GM12878 (cell line): ENCODE data around the gene MLPH. TPM values are rescaled to one million over a fixed set of nuclear protein-coding genes. Genes with fewer than 3 reads are reported as not detected.

Experiments used
- ATAC-seq: fragments of 200-7000 bp; cut with Tn5 transposase; 3 replicates; pipeline ENCODE4 v1.9.1; 2020; ENCODE audit warnings: mild to moderate bottlenecking, moderate library complexity
- BruUV-seq: library from RNA; stranded (reverse); fragments of 400-500 nt; replicated peaks from 2 replicates; lab custom pipeline; 2021; lab: Mats Ljungman, UMichigan
- CTCF ChIA-PET: fragments of 300-600 bp; sonication (Branson Sonifier 250); formaldehyde crosslinking; extraction: SDS; loops from one replicate; lab custom pipeline; 2021; ENCODE audit warnings: inconsistent platforms; lab: Yijun Ruan, JAX
- POLR2A ChIA-PET: fragments of 350-600 bp; formaldehyde crosslinking; extraction: SDS; loops from one replicate; lab custom pipeline; 2021; ENCODE audit warnings: inconsistent platforms; lab: Charles Lee
- RAD21 ChIA-PET: fragments of 300-600 bp; sonication (Branson Sonifier 250); formaldehyde crosslinking; loops from one replicate; lab custom pipeline; 2023; ENCODE audit warnings: antibody characterized with exemption; ENCODE audit not compliant: unreplicated experiment; lab: Charles Lee
- SMC1A ChIA-PET: fragments of 300-600 bp; sonication (Branson Sonifier 250); formaldehyde crosslinking; loops from one replicate; lab custom pipeline; 2023; ENCODE audit not compliant: unreplicated experiment, uncharacterized antibody; lab: Charles Lee
- DNase-seq: peaks from one replicate; pipeline ENCODE4 v3.0.0-alpha.2; 2011; ENCODE audit warnings: low read depth, low spot score
- FAIRE-seq: peaks from 3 replicates; lab custom pipeline; 2011; peaks lifted over from hg19 to GRCh38; lab: Jason Lieb, UNC
- H2AFZ ChIP-seq: 2 replicates; pipeline ENCODE4 v1.6.0; 2011; ENCODE audit warnings: low read depth, low read length, control low read depth; ENCODE audit not compliant: control insufficient read depth
- H3K27ac ChIP-seq: 2 replicates; pipeline ENCODE4 v1.5.1; 2011; ENCODE audit warnings: control low read depth; ENCODE audit not compliant: control insufficient read depth, insufficient read depth
- H3K27me3 ChIP-seq, 2 experiments: replicated peaks in 1 of 2; 2 replicates each; pipeline versions ENCODE4 v1.6.0 to v1.6.1; 2011; ENCODE audit warnings: low read length in 1 of 2; ENCODE audit not compliant: control insufficient read depth in 2 of 2, insufficient read depth in 2 of 2
- H3K36me3 ChIP-seq, 2 experiments: 2 replicates each; pipeline ENCODE4 v1.5.1; 2011; ENCODE audit warnings: low read length in 1 of 2; ENCODE audit not compliant: control insufficient read depth in 2 of 2, insufficient read depth in 2 of 2
- H3K4me1 ChIP-seq: 2 replicates; pipeline ENCODE4 v1.6.1; 2011; ENCODE audit warnings: mild to moderate bottlenecking, low read length, moderate library complexity, mixed read lengths; ENCODE audit not compliant: control insufficient read depth, insufficient read depth
- H3K4me2 ChIP-seq: 2 replicates; pipeline ENCODE4 v1.6.0; 2011; ENCODE audit warnings: control low read depth; ENCODE audit not compliant: control insufficient read depth, insufficient read depth
- H3K4me3 ChIP-seq: fragments of 200-600 bp; sonication (generic); 2 replicates; pipeline ENCODE4 v1.5.1; 2016
- H3K79me2 ChIP-seq: 2 replicates; pipeline ENCODE4 v1.6.0; 2011; ENCODE audit warnings: low read length; ENCODE audit not compliant: control insufficient read depth, insufficient read depth
- H3K9ac ChIP-seq: 2 replicates; pipeline ENCODE4 v1.8.0; 2011; ENCODE audit warnings: low read length, control low read depth, mixed read lengths; ENCODE audit not compliant: control insufficient read depth, insufficient read depth
- H3K9me3 ChIP-seq: replicated peaks from 3 replicates; pipeline ENCODE4 v1.5.1; 2011; ENCODE audit warnings: mild to moderate bottlenecking, low read length; ENCODE audit not compliant: control insufficient read depth, insufficient read depth
- H4K20me1 ChIP-seq: 2 replicates; pipeline ENCODE4 v1.6.0; 2011; ENCODE audit not compliant: control insufficient read depth, insufficient read depth
- CBX5 ChIP-seq: sonication (generic); IDR thresholded peaks from 2 replicates; pipeline ENCODE4 v1.6.1; 2016; ENCODE audit warnings: low read depth, moderate library complexity, mild to moderate bottlenecking, inconsistent platforms
- HDAC6 ChIP-seq: fragments of 200-600 bp; sonication (generic); IDR thresholded peaks from one replicate; pipeline ENCODE4 v1.8.0; 2017; ENCODE audit warnings: antibody characterized with exemption; ENCODE audit not compliant: unreplicated experiment
- JUNB ChIP-seq: IDR thresholded peaks from 2 replicates; pipeline ENCODE4 v1.6.1; 2016; ENCODE audit warnings: antibody characterized with exemption, mild to moderate bottlenecking
- KLF5 ChIP-seq: fragments of 450-650 bp; IDR thresholded peaks from 2 replicates; pipeline ENCODE4 v1.6.1; 2014; ENCODE audit warnings: mild to moderate bottlenecking; ENCODE audit not compliant: partially characterized antibody
- NR2F1 ChIP-seq: fragments of 450-650 bp; conservative IDR thresholded peaks from 2 replicates; pipeline ENCODE4 v1.6.1; 2017; ENCODE audit warnings: mild to moderate bottlenecking
- NRF1 ChIP-seq: conservative IDR thresholded peaks from 2 replicates; pipeline ENCODE4 v1.6.1; 2011; ENCODE audit warnings: mild to moderate bottlenecking, low read depth, low read length, improper control_type of control experiment
- RB1 ChIP-seq: fragments of 450-650 bp; formaldehyde crosslinking; IDR thresholded peaks from 2 replicates; pipeline ENCODE4 v1.6.1; 2017; ENCODE audit warnings: mild to moderate bottlenecking, borderline replicate concordance
- RCOR1 ChIP-seq: conservative IDR thresholded peaks from 2 replicates; pipeline ENCODE4 v1.6.1; 2012; ENCODE audit warnings: low read depth, low read length, improper control_type of control experiment
- SMAD1 ChIP-seq: fragments of 450-650 bp; IDR thresholded peaks from 2 replicates; pipeline ENCODE4 v1.6.1; 2018; ENCODE audit warnings: mild to moderate bottlenecking, low read depth; ENCODE audit not compliant: partially characterized antibody
- SREBF2 ChIP-seq: IDR thresholded peaks from 2 replicates; pipeline ENCODE4 v1.6.1; 2012; ENCODE audit warnings: mild to moderate bottlenecking, low read length
- ZBED1 ChIP-seq: IDR thresholded peaks from 2 replicates; pipeline ENCODE4 v1.6.1; 2016; ENCODE audit warnings: borderline replicate concordance
- WGBS: methylation state at CpG from one replicate; pipeline ENCODE4 v1.1.6; 2016; ENCODE audit warnings: low lambda C conversion rate; ENCODE audit not compliant: insufficient replicate concordance, insufficient coverage; ENCODE audit errors: missing lambda C conversion rate; 5-methylcytosine and 5-hydroxymethylcytosine counted together
- in situ Hi-C: fragments of 300-500 bp; cut with MboI; formaldehyde crosslinking; loops from 9 replicates; pipeline ENCODE4 v1.14.3; 2018; ENCODE audit warnings: mixed read lengths
- intact Hi-C: fragments of 100-400 bp; cut with micrococcal nuclease; formaldehyde crosslinking; loops from one replicate; pipeline ENCODE4 v1.14.2; 2022; ENCODE audit not compliant: unreplicated experiment
- polyA plus RNA-seq, 11 experiments: library from polyadenylated mRNA; depleted of rRNA in 4 of 11; unstranded in 6 of 11; stranded (reverse) in 5 of 11; fragments of >200 nt; fragmentation: Nextera tagmentation in 4 of 11; fragmentation: Illumina TruSeq in 1 of 11; extraction: Ambion mirVana in 4 of 11; extraction: Trizol in 1 of 11; gene quantifications; 1 replicate in 1 of 11; 2 replicates in 10 of 11; pipeline versions ENCODE4 v1.2.1 to v1.2.3, GENCODE V29; 2011 to 2016; ENCODE audit warnings: inconsistent platforms in 2 of 11, missing spikeins in 2 of 11, low read depth in 1 of 11
- total RNA-seq, 4 experiments: library from RNA; depleted of rRNA in 3 of 4; stranded (reverse); fragments of >200 nt in 3 of 4; fragmentation: Illumina TruSeq in 1 of 4; extraction: Trizol in 1 of 4; gene quantifications; 2 replicates each; pipeline versions ENCODE4 v1.2.1 to v1.2.3, GENCODE V29; 2013 to 2021
- TF ChIP-seq, protein P1 (sequence below): fragments of 450-650 bp; formaldehyde crosslinking; IDR thresholded peaks from 2 replicates; pipeline ENCODE4 v1.4.0; 2020; ENCODE audit warnings: mild to moderate bottlenecking, moderate library complexity

MLPH gene
- total and polyA plus RNA-seq, 10 of the 15 experiments (the other 5 are each of a cell fraction or from before 2014, with no cell fraction given) = 0.16 to 0.85 TPM; not detected in 8

GRCh38 chr2:237567276-237568029 is 80.4 kb downstream of the MLPH start:
- Histone ChIP-seq H3K9me3 (no peaks in the 10 kb centered on the region; the same call in 2 of the 3 replicates), H3K27ac (no peak overlapping the region), H3K9ac (no peak overlapping the region), H3K4me2 (no peak overlapping the region), H2AFZ (no peak overlapping the region), H4K20me1 (no peaks in the 10 kb centered on the region), H3K4me1 (no peaks in the 10 kb centered on the region), H3K27me3 (no peaks in the 10 kb centered on the region; a peak in 1 of 4 replicates), H3K36me3 (no peaks in the 10 kb centered on the region), H3K79me2 (no peaks in the 10 kb centered on the region), H3K4me3 (no peak overlapping the region)
- in situ Hi-C loops = no loop called here
- WGBS = 56% methylated on average over 16 of the region's 16 CpGs
- no peak for ATAC-seq
- no peak for FAIRE-seq
- TF ChIP-seq KLF5 (no peak), HDAC6 (no peak), NR2F1 (no peak), RB1 (no peak), CBX5 (no peak), NRF1 (no peak), SREBF2 (no peak), ZBED1 (no peak), RCOR1 (no peak), SMAD1 (no peak), JUNB (no peak)
- TF ChIP-seq, protein P1, sequence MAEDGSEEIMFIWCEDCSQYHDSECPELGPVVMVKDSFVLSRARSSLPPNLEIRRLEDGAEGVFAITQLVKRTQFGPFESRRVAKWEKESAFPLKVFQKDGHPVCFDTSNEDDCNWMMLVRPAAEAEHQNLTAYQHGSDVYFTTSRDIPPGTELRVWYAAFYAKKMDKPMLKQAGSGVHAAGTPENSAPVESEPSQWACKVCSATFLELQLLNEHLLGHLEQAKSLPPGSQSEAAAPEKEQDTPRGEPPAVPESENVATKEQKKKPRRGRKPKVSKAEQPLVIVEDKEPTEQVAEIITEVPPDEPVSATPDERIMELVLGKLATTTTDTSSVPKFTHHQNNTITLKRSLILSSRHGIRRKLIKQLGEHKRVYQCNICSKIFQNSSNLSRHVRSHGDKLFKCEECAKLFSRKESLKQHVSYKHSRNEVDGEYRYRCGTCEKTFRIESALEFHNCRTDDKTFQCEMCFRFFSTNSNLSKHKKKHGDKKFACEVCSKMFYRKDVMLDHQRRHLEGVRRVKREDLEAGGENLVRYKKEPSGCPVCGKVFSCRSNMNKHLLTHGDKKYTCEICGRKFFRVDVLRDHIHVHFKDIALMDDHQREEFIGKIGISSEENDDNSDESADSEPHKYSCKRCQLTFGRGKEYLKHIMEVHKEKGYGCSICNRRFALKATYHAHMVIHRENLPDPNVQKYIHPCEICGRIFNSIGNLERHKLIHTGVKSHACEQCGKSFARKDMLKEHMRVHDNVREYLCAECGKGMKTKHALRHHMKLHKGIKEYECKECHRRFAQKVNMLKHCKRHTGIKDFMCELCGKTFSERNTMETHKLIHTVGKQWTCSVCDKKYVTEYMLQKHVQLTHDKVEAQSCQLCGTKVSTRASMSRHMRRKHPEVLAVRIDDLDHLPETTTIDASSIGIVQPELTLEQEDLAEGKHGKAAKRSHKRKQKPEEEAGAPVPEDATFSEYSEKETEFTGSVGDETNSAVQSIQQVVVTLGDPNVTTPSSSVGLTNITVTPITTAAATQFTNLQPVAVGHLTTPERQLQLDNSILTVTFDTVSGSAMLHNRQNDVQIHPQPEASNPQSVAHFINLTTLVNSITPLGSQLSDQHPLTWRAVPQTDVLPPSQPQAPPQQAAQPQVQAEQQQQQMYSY = no peak
- CTCF ChIA-PET = interaction anchor here (2.4 kb wide), 1 partner anchor 54 kb away, joined by 9 read pairs; no protein-coding TSS in a partner anchor
- SMC1A ChIA-PET = interaction anchor here (1.1 kb wide), 1 partner anchor 54 kb away, joined by 4 read pairs; no protein-coding TSS in a partner anchor
- no peak for DNase-seq
- RAD21 ChIA-PET = interaction anchor here (1.2 to 2.4 kb wide), 2 partner anchors 52 to 55 kb away, joined by 4 to 9 read pairs; no protein-coding TSS in a partner anchor
- POLR2A ChIA-PET = no interaction called here
- intact Hi-C loops = no loop called here
- BruUV-seq = no TSS peak
